HG03045 (cell line): ENCODE data around the gene TIMP2.

Experiments
- ATAC-seq: cut with Tn5 transposase; IDR thresholded peaks from one replicate; pipeline ENCODE4 v1.9.1; 2021; ENCODE audit warnings: mild to moderate bottlenecking, moderate library complexity; ENCODE audit not compliant: unreplicated experiment

TIMP2 gene

DNA sequence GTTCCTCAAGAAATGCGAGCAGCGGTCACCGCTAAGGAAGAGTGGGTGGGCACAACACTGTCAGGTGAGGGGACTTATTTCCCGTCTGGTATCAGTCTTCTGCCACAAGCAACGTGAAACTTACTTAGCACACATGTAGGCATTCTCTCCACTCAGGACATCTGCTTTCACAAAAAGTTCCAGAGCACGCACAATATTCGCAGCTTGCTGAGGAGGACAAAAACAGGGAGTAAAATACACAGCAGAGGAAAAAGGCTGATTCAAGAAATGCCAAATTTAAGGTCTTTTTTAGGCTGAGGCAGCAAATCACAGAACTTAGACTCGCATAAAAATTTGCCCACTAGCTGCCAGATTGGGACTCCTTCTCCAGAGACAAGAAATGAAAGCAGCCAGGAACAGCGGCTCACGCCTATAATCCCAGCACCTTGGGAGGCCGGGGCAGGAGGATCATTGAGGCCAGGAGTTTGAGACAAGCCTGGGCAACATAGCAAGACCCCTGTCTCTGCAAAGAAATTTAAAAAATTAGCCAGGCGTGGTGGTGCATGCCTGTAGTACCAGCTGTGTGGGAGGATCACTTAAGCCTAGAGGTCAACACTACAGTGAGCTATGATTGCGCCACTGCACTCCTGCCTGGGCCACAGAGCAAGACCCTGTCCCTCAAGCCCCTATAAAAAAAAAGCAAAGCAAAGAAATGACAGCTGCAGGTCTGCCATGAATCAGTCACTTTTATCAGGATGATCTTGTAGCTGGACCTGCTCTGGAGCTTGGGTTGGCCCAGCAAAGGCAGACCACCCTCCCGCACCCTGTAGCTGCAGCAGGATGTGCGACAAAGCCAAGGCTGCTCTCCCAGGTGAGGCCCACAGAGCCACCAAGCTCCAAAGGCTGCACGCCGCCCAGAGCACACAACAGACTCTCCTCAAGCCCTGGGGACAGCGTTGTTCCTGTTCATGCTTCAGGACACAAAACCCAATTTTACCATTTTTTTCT lies 105.1 kb downstream of the TIMP2 start:
- ATAC-seq: no peak

DNA sequence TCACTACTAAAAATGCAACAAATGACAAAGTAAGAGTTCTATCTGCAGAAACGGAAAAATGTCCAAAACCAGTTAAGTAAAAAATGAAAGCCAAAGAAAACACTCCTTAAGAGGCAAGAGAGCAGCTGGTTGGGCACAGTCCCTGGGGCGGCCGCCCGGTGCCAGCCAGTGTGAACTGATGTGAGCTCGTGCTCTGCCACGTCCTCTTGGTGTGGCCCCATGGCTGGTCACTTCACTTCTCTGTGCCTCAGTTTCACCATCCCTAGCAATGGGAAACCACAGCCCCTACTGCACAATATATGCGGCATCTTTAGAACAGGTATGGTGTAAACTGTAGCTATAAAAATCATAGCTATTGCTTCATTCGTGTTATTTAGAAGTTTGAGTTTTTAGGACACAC lies 105.8 kb downstream of the TIMP2 start:
- ATAC-seq: no peak

DNA sequence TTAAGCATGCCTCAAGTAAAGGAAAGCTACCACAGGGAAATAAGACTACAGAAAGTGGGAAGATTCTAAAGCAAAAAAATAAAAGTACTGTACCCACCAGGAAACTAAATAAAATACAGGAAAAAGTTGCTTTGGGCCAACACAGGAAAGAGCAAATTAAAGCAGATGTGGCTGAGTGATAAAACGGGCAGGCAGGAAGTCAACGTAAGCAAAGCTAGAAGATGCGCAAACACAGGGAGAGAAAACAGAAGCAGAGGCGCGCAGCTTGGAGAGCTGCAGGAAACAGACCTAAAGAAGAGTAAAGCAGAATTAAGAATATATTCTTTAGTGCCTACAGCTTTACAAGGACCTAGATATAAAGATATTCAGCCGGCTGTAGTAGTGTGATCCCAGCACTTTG lies 106.3 kb downstream of the TIMP2 start:
- no peak for ATAC-seq

DNA sequence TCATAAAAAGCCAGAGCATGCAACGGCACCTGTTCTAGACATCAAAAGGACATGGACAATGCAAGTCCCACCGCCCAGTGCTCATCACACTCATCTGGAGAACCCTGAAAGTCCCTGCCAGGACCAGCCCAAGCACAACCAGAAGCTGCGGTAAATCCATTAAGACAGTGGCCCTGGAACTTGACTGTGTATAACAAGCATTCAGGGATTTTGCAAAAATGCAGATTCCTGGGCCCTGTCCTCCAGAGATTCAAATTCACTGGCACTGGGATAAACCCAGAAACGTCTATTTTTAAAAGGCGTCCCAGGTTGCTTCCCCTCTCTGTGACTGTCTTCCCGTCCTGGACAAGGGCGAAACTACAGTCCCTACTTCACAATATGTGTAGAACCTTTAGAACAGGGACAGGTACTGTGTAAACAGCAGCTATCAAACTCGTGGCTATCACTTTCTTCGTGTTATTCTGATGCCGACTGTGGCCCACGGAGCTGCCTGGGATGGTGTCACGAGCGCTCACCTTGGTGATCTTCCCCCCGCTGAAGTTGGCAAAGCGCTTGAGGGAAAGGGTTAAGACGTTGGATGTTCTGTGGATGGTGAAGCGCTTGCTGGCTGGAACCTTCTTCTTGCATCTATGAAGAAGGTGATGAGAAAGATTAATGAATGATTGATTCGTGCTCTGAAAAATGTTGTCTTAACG lies 106.9 kb downstream of the TIMP2 start:
- ATAC-seq: no peak

DNA sequence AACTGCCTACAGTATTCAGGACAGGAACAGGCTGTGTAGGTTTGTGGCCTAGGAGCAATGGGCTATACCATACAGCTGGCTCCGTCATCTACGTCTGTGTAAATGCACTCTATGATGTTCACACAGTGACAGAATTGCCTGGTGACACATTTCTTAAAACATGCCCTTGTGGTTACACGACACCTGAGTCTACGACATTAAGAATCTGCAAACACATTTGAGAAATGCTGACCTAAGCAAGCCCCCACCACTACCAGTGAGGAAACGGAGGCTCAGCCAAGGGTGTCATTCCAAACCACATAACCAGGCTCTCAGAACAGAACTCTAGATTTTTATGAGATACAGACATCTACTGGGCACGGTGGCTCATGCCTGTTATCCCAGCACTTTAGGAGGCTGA lies 108.1 kb downstream of the TIMP2 start:
- no peak for ATAC-seq

DNA sequence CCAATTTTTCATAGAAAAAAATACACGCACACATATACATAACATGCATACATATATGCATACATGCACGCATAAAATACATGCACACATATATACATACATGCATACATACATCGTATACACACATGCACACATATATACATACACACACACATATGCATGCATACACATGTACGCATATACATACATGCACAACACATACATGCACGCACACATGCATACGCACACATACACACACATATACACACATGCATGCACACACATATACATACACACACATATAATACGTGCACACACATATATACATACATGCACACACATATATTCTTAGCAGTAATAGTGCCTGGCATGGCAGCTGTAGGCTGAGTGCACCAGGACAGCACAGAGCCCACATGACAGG lies 109.5 kb downstream of the TIMP2 start:
- no peak for ATAC-seq

DNA sequence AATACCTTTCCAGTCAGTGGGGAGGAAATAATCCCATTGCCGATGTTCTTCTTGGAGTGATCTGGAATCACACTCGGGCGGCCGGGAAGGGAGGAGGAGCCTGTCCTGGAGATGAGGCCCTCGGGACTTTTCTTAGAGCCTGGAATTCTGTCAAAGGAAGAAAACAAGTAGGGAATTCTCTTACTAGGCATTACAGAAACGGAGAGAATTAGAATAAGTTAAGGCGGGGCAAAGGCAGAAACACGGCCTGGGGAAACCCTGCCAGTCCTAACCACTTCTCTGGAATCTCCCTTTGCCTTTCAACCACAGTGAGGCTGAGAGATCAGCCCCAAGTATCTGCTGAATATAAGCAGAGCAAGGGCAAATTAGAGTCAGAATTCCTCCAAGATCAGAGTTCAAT lies 112.3 kb downstream of the TIMP2 start:
- no peak for ATAC-seq

DNA sequence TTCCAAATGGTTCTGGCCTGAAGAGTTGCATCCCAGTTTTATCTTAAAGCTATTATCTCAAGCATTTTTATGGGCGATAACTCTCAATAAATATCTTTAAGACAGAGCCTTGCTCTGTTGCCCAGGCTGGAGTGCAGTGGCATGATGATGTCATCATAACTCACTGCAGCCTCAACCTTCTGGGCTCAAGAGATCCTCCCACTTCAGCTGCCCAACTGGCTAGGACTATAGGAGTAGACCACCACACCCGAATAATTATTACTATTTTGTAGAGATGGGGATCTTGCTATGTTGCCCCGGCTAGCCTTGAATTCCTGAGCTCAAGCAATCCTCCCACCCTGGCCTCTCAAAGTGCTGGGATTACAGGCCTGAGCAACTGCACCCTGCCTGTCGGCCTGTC lies 117.0 kb downstream of the TIMP2 start:
- ATAC-seq: no peak

DNA sequence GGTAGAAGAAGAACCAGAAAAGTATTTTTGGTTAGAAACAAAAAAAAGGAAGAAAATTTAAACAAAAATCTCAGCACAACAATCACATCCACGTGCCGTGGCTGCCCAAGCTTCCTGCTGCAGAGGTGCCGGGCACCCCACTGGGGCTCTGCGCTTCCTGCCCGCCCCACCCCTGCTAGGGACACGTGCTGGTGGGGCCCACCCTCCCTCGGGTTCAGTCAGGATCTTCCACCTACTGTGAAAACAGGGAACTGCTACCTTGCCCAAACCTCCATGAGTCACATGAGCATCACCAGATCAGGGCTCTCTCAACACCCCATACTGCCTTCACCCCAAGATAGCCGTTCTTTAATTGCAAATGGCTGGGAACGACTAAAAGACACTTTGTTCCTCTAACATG lies 118.7 kb downstream of the TIMP2 start:
- ATAC-seq: no peak

DNA sequence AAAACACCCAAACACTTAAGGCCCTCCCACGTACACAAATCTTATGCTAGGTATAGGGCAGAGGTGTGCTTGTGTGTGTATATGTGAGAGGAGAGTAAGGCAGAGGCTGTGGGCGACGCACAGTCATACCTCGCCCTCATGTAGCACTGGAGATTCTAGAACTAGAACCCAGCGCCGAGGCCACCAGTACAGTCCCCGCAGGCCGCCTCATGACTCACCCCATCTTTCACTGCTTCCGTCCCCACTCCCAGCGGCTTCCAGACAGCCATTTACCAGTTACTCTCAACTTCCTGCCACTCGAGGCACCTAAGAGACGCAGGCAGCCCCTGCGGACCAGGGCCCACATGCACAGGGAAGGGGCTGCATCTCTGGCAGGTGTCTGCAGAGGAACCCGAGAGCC lies 119.9 kb downstream of the TIMP2 start:
- no peak for ATAC-seq

DNA sequence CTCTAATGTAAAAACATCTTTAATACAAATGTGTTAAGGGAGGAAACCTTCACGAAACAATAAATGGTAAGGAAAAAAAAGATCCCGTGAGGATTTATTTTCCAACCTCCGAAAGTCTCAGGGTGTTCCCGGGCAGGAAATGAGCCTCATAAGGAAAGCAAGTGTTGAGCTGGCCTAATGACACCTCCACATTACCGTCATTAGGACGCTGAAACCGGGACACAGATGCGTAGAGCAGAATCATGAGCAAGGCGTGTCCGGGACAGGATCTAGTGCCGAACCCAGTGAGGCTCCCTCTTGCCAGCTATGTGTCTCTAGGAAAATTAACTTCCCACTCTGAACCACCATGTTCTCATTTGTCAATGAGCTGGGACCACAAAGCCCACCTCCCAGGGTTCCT lies 120.4 kb downstream of the TIMP2 start:
- ATAC-seq: no peak

DNA sequence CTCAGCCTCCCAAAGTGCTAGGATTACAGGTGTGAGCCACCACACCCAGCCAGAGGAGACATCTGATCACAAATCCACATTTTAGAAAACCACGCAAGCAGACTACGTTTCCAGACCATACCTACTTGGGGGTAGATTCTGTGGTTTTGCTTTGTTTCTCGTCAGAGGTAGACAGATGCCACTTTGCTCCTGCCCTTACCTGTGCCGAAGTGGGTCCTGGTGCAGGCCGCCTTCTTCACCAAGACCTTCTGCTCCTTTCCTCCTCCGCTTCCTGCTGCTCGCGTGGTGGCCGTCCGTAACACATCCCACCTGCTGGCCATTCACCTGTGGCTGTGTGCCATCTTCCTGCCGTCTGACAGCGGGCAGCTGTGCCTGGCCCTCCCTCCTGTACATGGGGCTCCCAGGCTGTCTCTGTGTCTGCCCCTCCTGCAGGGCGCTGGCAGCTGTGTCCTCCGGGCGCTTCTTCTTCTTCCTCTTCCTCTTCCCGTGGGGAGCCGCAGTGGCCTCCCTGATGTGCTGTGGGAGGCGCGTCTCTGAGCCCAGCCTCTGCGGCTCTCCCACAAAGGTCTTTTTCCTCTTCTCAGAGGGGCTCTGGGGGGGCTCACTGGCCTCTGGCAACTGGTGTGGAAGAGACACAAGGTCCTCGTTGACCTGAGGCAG lies 121.9 kb downstream of the TIMP2 start:
- ATAC-seq: no peak
